ENCODE results near the gene FAM120A.

FAM120A gene

DNA sequence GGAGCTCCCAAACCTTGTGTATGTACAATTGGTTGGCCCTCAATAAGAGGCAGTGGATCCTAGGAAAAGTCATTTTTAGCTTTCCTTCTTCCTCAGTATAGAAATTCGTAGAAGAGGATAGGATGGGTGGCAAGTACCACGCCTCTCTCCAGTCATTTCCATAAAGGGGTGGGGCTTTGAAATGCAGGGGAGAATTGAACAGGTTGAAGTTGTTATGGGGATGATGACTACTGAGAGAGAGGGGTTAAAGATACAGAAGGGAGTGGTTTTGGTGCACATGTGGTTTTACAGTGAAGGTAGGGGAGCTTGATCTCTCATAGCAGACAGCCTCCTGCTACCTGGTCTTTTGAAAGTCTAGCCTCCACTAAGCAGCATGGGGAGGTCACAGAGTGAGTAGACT, 56.3 kb downstream of the FAM120A start:
- TF ChIP-seq, protein P1, sequence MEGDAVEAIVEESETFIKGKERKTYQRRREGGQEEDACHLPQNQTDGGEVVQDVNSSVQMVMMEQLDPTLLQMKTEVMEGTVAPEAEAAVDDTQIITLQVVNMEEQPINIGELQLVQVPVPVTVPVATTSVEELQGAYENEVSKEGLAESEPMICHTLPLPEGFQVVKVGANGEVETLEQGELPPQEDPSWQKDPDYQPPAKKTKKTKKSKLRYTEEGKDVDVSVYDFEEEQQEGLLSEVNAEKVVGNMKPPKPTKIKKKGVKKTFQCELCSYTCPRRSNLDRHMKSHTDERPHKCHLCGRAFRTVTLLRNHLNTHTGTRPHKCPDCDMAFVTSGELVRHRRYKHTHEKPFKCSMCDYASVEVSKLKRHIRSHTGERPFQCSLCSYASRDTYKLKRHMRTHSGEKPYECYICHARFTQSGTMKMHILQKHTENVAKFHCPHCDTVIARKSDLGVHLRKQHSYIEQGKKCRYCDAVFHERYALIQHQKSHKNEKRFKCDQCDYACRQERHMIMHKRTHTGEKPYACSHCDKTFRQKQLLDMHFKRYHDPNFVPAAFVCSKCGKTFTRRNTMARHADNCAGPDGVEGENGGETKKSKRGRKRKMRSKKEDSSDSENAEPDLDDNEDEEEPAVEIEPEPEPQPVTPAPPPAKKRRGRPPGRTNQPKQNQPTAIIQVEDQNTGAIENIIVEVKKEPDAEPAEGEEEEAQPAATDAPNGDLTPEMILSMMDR (IDR thresholded peaks at IDR 0.05): no peak

DNA sequence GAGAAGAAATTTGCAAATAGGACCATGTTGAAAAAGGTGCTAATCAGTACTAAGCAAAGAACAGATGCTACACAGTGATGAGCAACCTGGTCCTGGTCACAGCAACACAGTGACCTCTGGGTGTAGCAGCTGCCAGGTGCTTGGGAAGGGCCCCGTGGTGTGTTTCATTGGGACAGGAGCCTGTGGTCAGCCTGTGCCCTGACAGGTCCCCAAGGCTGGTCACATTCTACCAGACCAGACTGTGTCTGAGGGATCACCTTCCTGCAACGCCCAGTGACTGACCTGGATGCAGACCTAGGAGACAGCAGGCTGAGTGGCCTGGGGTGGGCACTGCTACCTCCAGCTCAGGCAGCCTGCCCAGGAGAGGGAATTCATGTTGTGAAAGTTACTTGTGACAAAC, 56.7 kb downstream of the FAM120A start:
- TF ChIP-seq, protein P1 (IDR thresholded peaks at IDR 0.05): no peak

- TF ChIP-seq, protein P1 (IDR thresholded peaks at IDR 0.05): no peak
Observed at GRCh38 chr9:93509084-93509483, 57.6 kb downstream of the FAM120A start.

GRCh38 chr9:93510041-93510440, 58.6 kb downstream of the FAM120A start:
- TF ChIP-seq, protein P1 (IDR thresholded peaks at IDR 0.05): no peak

DNA sequence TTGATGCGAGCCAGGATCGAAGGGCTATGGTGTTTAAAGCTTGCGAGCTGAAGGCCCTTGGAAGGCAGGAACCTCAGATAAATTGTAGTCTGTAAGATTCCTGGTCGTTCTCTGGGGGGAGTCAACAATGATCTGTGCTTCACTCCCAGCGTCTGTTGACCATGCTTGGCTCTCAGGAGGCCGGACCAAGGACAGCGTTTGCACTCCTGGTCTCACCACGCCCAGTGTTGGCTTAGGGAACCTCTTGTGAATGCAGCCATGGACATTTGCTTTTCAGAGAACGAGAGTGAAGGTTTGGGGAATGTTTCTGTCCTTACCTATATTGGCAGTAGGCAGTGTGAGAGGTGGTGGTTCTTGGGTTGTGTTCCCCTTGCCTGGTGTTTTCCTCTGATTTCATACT, 62.1 kb downstream of the FAM120A start:
- TF ChIP-seq, protein P1 (IDR thresholded peaks at IDR 0.05): no peak

- TF ChIP-seq, protein P1 (IDR thresholded peaks at IDR 0.05): no peak
Observed at GRCh38 chr9:93517331-93517730, 65.8 kb downstream of the FAM120A start.

DNA sequence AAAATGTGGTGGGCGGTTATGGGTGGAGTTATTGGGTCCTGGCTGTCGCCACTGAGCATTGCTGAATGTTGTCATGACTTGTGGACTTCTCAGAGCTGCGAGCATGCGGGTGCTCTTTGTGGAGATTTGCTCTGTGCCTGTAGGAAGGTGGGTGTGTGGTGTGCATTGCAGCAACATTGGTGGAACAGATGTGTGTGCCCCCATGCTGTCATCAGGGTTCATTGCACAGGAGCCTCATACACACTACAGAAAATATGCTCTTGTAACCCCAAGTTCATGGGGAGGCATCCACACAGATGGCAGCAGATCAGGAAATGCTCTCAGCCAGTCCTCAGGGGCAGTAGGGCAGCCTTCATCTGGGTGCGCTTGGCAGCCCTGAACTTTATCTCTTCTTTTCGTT, 69.0 kb downstream of the FAM120A start:
- TF ChIP-seq, protein P1 (IDR thresholded peaks at IDR 0.05): no peak

DNA sequence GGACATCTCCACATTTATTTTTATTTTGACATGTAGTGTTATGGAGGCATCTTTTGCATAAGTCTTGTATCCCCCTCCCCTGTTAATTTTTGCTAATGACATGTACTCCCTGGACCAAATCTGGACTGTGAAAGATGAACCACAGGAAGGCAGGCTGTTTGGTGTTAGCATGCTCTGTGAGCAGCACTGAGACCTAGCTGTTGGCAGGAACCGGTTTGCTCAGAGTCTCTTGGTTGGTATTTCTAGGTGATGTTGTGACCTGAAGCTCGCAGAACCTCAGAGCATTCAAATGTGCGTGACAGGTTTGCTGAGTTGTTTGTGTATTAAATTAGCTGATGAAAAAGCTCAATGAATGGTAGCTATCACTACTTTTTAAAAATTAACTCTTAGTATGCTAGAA, 71.3 kb downstream of the FAM120A start:
- TF ChIP-seq, protein P1 (IDR thresholded peaks at IDR 0.05): no peak
